Panc1 (cell line): ENCODE measurements around the gene MUC5AC. TPM values are rescaled to one million over a fixed set of nuclear protein-coding genes. Genes with fewer than 3 reads are reported as not detected.
"Not testable (repeated sequence)": the region's sequence is repeated elsewhere in the genome, so short reads cannot be mapped to it uniquely, and the experiment has no call there.

Experiments
- ATAC-seq: fragments of 200-7000 bp; cut with Tn5 transposase; 2 replicates; pipeline ENCODE4 v1.9.1; 2020; ENCODE audit warnings: mild to moderate bottlenecking, moderate library complexity
- BruUV-seq: library from RNA; stranded (reverse); fragments of 400-500 nt; replicated peaks from 2 replicates; lab custom pipeline; 2021; lab: Mats Ljungman, UMichigan
- CTCF ChIA-PET: fragments of 300-600 bp; sonication (Branson Sonifier 250); formaldehyde crosslinking; loops from one replicate; lab custom pipeline; 2022; ENCODE audit warnings: antibody characterized with exemption; lab: Charles Lee
- POLR2A ChIA-PET: fragments of 300-600 bp; sonication (Branson Sonifier 250); formaldehyde crosslinking; loops from one replicate; lab custom pipeline; 2022; ENCODE audit warnings: antibody characterized with exemption; lab: Charles Lee
- DNase-seq: peaks from one replicate; pipeline ENCODE4 v3.0.0-alpha.2; 2010; ENCODE audit warnings: low read depth, low spot score
- H3K27ac ChIP-seq: 2 replicates; pipeline ENCODE4 v1.5.1; 2011; ENCODE audit warnings: mild to moderate bottlenecking, low read length, inconsistent platforms
- H3K27me3 ChIP-seq: fragments of 200-500 bp; sonication (Bioruptor generic); 2 replicates; pipeline ENCODE4 v1.6.0; 2014; ENCODE audit warnings: low read length, inconsistent platforms; ENCODE audit not compliant: control insufficient read depth, insufficient read depth
- H3K36me3 ChIP-seq: fragments of 200-500 bp; sonication (Bioruptor generic); 2 replicates; pipeline ENCODE4 v1.5.1; 2014; ENCODE audit warnings: inconsistent platforms, mild to moderate bottlenecking, low read length, moderate library complexity; ENCODE audit not compliant: control insufficient read depth, insufficient read depth
- H3K4me1 ChIP-seq: 2 replicates; pipeline ENCODE4 v1.5.1; 2011; ENCODE audit warnings: inconsistent platforms, mild to moderate bottlenecking, low read length, moderate library complexity; ENCODE audit not compliant: control insufficient read depth, insufficient read depth
- H3K4me3 ChIP-seq, 2 experiments: 2 replicates each; pipeline ENCODE4 v1.5.1; 2011 to 2012; ENCODE audit warnings: low read depth in 2 of 2, low read length in 2 of 2, mild to moderate bottlenecking in 2 of 2, inconsistent platforms in 1 of 2, moderate library complexity in 1 of 2
- H3K9me3 ChIP-seq: fragments of 200-500 bp; sonication (Bioruptor generic); 2 replicates; pipeline ENCODE4 v1.5.1; 2014; ENCODE audit warnings: low read depth, mild to moderate bottlenecking, inconsistent platforms, low read length, moderate library complexity; ENCODE audit not compliant: control insufficient read depth, insufficient read depth
- CTCF ChIP-seq: fragments of 450-650 bp; IDR thresholded peaks from 2 replicates; pipeline ENCODE4 v1.5.1; 2017; ENCODE audit warnings: mild to moderate bottlenecking
- POLR2AphosphoS5 ChIP-seq: IDR thresholded peaks from 2 replicates; pipeline ENCODE4 v1.6.1; 2012; ENCODE audit warnings: mild to moderate bottlenecking, low read depth, low read length, moderate library complexity
- REST ChIP-seq, 2 experiments: IDR thresholded peaks; 2 replicates each; pipeline ENCODE4 v1.6.1; 2011 to 2012; ENCODE audit warnings: low read depth in 2 of 2, control low read depth in 1 of 2, low read length in 1 of 2, mild to moderate bottlenecking in 1 of 2, moderate library complexity in 1 of 2; ENCODE audit not compliant: insufficient read depth in 1 of 2
- SIN3A ChIP-seq: IDR thresholded peaks from 2 replicates; pipeline ENCODE4 v1.6.1; 2012; ENCODE audit warnings: low read depth, mild to moderate bottlenecking, low read length, moderate library complexity, borderline replicate concordance; ENCODE audit not compliant: insufficient read depth
- TCF7L2 ChIP-seq: IDR thresholded peaks from 2 replicates; pipeline ENCODE4 v1.6.1; 2011; ENCODE audit warnings: mild to moderate bottlenecking, low read depth, low read length, inconsistent platforms
- in situ Hi-C: cut with HindIII; loops from 2 replicates; pipeline ENCODE4 v1.10.0; 2016; ENCODE audit warnings: low sequenced_read_pairs, low pct_unique_long_range_greater_than_20kb
- intact Hi-C: fragments of 100-400 bp; cut with micrococcal nuclease; formaldehyde crosslinking; loops from one replicate; pipeline ENCODE4 v1.10.0; 2022; ENCODE audit not compliant: unreplicated experiment
- total RNA-seq: library from RNA; stranded (reverse); gene quantifications from one replicate; pipeline ENCODE4 v1.2.1, GENCODE V29; 2021; ENCODE audit not compliant: unreplicated experiment

The MUC5AC gene
- total RNA-seq, 1 experiment from 2014 or later, result 0.03 TPM

- POLR2A ChIA-PET, result no interaction called here
- Histone ChIP-seq H3K4me3 (no peak overlapping the region), H3K27ac (peak overlapping the region; percentile 18; the same call in 1 of the 2 replicates), H3K9me3 (peaks cover 4% of the 10 kb centered on the region; the same call in 1 of the 2 replicates), H3K27me3 (no peaks in the 10 kb centered on the region), H3K36me3 (no peaks in the 10 kb centered on the region), H3K4me1 (peaks cover 24% of the 10 kb centered on the region)
- CTCF ChIA-PET, result interaction anchor here (0.6 kb wide), 1 partner anchor 25 kb away, joined by 7 read pairs; no protein-coding TSS in a partner anchor
- in situ Hi-C loops, result no loop called here
- TF ChIP-seq SIN3A (no peak), REST (IDR thresholded peaks at IDR 0.05; ENCODE audit: insufficient read depth in 1 of 2, low read depth in 2 of 2, low read length in 1 of 2) (no peak), POLR2AphosphoS5 (no peak), CTCF (no peak), TCF7L2 (no peak)
- no peak for DNase-seq
- BruUV-seq, result no TSS peak
- intact Hi-C loops, result no loop called here
- no peak for ATAC-seq
Measured at GRCh38 chr11:1158681-1159487, 1.1 kb downstream of the MUC5AC start.

GRCh38 chr11:1159488-1160220, 1.9 kb downstream of the MUC5AC start:
- H3K27me3 ChIP-seq, CTCF ChIA-PET, BruUV-seq, H3K4me3 ChIP-seq, H3K9me3 ChIP-seq, in situ Hi-C loops, DNase-seq, H3K36me3 ChIP-seq, intact Hi-C loops, POLR2A ChIA-PET, ATAC-seq, H3K27ac ChIP-seq: not testable (repeated sequence)
- H3K4me1 ChIP-seq, result peaks cover 26% of the 10 kb centered on the region
